ENCODE results near the gene ERRFI1. TPM values are rescaled to one million over a fixed set of nuclear protein-coding genes. Genes with fewer than 3 reads are reported as not detected.
A peak's percentile ranks its signal among the peaks of the same experiment; 100 is the strongest.

ERRFI1 gene
- total RNA-seq (1 to 10 TPM; 3.6 TPM), total RNA-seq (0.57 to 17.8 (median 2.4) reads per million in 172 experiments)
- 0.68 TPM for polyA plus RNA-seq (2013, experiment 1 of 2)
- 1.2 TPM for polyA plus RNA-seq (2013, experiment 2 of 2)

DNA sequence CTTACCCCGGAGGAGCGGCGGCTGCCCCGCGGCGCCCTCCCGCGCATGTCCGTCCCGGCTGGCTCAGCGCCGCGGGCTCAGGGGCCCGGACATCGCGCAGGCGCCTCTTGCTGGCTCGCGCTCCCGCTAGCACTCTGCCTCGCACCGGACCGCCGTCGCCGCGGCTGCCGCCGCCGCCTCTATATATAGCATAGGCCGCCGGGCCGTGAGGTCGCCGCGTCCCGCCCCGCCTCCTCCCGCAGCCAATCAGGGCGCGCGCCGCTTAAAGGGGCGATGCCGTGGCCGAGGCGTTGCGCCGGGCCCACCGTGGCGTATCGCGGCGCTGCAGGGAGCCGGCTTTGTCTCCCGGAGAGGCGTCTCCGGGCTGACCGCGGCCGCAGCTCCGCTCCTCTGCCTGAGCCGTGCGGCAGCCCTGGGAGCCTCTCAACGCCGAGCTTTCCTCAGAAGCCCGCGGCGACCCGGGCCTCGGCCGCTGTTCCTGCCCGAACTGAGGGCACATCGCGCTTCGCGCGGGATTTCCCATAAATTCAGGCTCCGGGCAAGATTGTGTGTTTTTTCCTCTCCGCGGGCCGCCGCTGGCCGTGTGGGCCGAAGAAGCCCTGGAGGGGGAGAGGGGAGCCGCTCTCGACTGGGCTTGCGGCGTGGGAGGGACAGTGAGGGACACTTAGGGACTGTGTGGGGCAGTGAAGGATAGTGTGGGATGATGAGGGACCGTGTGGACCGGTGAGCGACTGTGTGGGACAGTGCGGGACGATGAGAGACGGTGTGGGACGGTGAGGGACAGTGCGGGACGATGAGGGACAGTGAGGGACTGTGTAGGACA is at the start of gene ERRFI1:
ERRFI1 (minus strand) TSS at position 157 of the 823 bp plus-strand sequence. CDS start 10,690 bp downstream, outside the sequence.
- Mint-ChIP-seq H3K36me3 (ENCODE audit: low read depth) (no peaks in the 10 kb centered on the region), H3K4me1 (ENCODE audit: low read depth) (peaks cover 13% of the 10 kb centered on the region), H3K4me3 (peak within 1 kb of the TSS; percentile 92), H3K27me3 (peaks cover 30% of the 10 kb centered on the region), H3K9me3 (no peaks in the 10 kb centered on the region), H3K27ac (peak within 1 kb of the TSS; percentile 48)
- intact Hi-C loops (cut with DNase I, micrococcal nuclease), result loop anchor here in 1 of 2 experiments (1.0 to 2.0 kb wide), 2 partner anchors 66 to 292 kb away; partner anchors contain the start of genes PARK7 and SLC45A1
- H3K27me3 ChIP-seq (ENCODE audit: control insufficient read depth in 1 of 2, insufficient read depth in 2 of 2, low read length in 2 of 2), result peaks cover 3 to 14% of the 10 kb centered on the region in 2 experiments
- no peaks in the 10 kb centered on the region for H3K9me3 ChIP-seq (ENCODE audit: control insufficient read depth in 1 of 2, insufficient read depth in 1 of 2, low read length in 2 of 2)
- ChIA-PET POLR2A (interaction anchor here (0.9 kb wide), 1 partner anchor 12 kb away, joined by 3 read pairs; no protein-coding TSS in a partner anchor), CTCF (no interaction called here)
- H3K36me3 ChIP-seq (ENCODE audit: insufficient read depth, low read length), result no peaks in the 10 kb centered on the region
- TF ChIP-seq, protein P1, sequence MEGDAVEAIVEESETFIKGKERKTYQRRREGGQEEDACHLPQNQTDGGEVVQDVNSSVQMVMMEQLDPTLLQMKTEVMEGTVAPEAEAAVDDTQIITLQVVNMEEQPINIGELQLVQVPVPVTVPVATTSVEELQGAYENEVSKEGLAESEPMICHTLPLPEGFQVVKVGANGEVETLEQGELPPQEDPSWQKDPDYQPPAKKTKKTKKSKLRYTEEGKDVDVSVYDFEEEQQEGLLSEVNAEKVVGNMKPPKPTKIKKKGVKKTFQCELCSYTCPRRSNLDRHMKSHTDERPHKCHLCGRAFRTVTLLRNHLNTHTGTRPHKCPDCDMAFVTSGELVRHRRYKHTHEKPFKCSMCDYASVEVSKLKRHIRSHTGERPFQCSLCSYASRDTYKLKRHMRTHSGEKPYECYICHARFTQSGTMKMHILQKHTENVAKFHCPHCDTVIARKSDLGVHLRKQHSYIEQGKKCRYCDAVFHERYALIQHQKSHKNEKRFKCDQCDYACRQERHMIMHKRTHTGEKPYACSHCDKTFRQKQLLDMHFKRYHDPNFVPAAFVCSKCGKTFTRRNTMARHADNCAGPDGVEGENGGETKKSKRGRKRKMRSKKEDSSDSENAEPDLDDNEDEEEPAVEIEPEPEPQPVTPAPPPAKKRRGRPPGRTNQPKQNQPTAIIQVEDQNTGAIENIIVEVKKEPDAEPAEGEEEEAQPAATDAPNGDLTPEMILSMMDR (IDR thresholded peaks at IDR 0.05), result no peak
- peak within 1 kb of the TSS; percentile 48 for H3K4me3 ChIP-seq (ENCODE audit: low read length)
- peak; percentile 88 for ATAC-seq (ENCODE audit: poor library complexity)
- H3K27ac ChIP-seq (ENCODE audit: low read depth in 1 of 2, low read length in 2 of 2), result no peak within 1 kb of the TSS
- peak; percentile 67 to 94 (median 84) for DNase-seq
- peaks cover 13% of the 10 kb centered on the region for H3K4me1 ChIP-seq (ENCODE audit: insufficient read depth, low read length)

DNA sequence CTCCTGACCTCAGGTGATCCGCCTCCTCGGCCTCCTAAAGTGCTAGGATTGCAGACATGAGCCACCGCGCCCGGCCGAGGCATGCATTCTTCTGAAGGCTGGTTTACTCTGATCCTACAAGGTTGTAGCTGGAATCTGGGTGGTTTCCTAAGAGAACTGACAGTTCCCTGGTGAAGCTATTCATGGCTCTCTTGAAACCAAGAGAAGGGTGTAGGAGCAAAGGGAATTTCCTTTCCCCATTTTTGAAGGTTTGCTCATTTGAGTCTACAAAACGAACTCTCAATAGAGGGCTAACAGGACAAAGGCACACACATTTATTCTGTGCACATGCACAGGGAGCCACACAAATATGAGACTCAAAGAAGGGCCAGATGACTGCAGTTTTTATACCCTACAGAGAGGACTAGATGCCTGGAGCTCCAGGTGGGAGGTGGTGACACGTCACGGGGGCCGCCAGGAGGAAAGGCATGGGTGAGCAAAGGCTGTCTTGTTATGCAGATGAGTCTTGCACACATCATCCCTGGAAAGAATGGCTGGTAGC is 49.5 kb upstream of the ERRFI1 start:
- TF ChIP-seq, protein P1 (IDR thresholded peaks at IDR 0.05), result no peak
- ChIA-PET POLR2A (no interaction called here), CTCF (no interaction called here)
- Histone ChIP-seq H3K9me3 (ENCODE audit: control insufficient read depth in 1 of 2, insufficient read depth in 1 of 2, low read length in 2 of 2) (no peaks in the 10 kb centered on the region), H3K4me3 (ENCODE audit: low read length) (no peak overlapping the region), H3K4me1 (ENCODE audit: insufficient read depth, low read length) (no peaks in the 10 kb centered on the region), H3K27ac (ENCODE audit: low read depth in 1 of 2, low read length in 2 of 2) (no peak overlapping the region), H3K27me3 (ENCODE audit: control insufficient read depth in 1 of 2, insufficient read depth in 2 of 2, low read length in 2 of 2) (no peaks in the 10 kb centered on the region), H3K36me3 (ENCODE audit: insufficient read depth, low read length) (no peaks in the 10 kb centered on the region)
- intact Hi-C loops (cut with DNase I, micrococcal nuclease), result no loop called here
- no peak overlapping the region for H3K4me3 Mint-ChIP-seq
- DNase-seq (no peak), ATAC-seq (ENCODE audit: poor library complexity) (no peak)
- H3K27me3 Mint-ChIP-seq, result peaks cover 3% of the 10 kb centered on the region
- H3K9me3 Mint-ChIP-seq, result no peaks in the 10 kb centered on the region
- no peak overlapping the region for H3K27ac Mint-ChIP-seq
- H3K36me3 Mint-ChIP-seq (ENCODE audit: low read depth), result no peaks in the 10 kb centered on the region
- no peaks in the 10 kb centered on the region for H3K4me1 Mint-ChIP-seq (ENCODE audit: low read depth)

GRCh38 chr1:8073112-8073855 is 47.2 kb upstream of the ERRFI1 start:
- TF ChIP-seq, protein P1 (IDR thresholded peaks at IDR 0.05), result no peak
- Mint-ChIP-seq H3K9me3 (no peaks in the 10 kb centered on the region), H3K36me3 (ENCODE audit: low read depth) (no peaks in the 10 kb centered on the region), H3K4me1 (ENCODE audit: low read depth) (no peaks in the 10 kb centered on the region), H3K4me3 (no peak overlapping the region), H3K27me3 (peaks cover 3% of the 10 kb centered on the region), H3K27ac (no peak overlapping the region)
- ChIA-PET CTCF (no interaction called here), POLR2A (interaction anchor here (1.1 kb wide), 1 partner anchor 80 kb away, joined by 3 read pairs; no protein-coding TSS in a partner anchor)
- Histone ChIP-seq H3K27me3 (ENCODE audit: control insufficient read depth in 1 of 2, insufficient read depth in 2 of 2, low read length in 2 of 2) (no peaks in the 10 kb centered on the region), H3K27ac (ENCODE audit: low read depth in 1 of 2, low read length in 2 of 2) (no peak overlapping the region), H3K36me3 (ENCODE audit: insufficient read depth, low read length) (no peaks in the 10 kb centered on the region), H3K9me3 (ENCODE audit: control insufficient read depth in 1 of 2, insufficient read depth in 1 of 2, low read length in 2 of 2) (no peaks in the 10 kb centered on the region), H3K4me3 (ENCODE audit: low read length) (no peak overlapping the region), H3K4me1 (ENCODE audit: insufficient read depth, low read length) (no peaks in the 10 kb centered on the region)
- DNase-seq (no peak), ATAC-seq (ENCODE audit: poor library complexity) (no peak)
- intact Hi-C loops (cut with DNase I, micrococcal nuclease), result no loop called here

Data from CD4-positive, alpha-beta T cell (primary cell).